Head of caudate nucleus (tissue), 42 donors: ENCODE results near the gene WDR4.
"Not testable (repeated sequence)": the region's sequence is repeated elsewhere in the genome, so short reads cannot be mapped to it uniquely, and the experiment has no call there.

Source experiments
- DNase-seq, 42 donors: peaks; one replicate each; pipeline versions ENCODE4 v3.0.0 to v3.0.0-alpha.2; 2020 to 2021; ENCODE audit warnings: mixed read lengths in 7 of 42
- intact Hi-C: fragments of 100-400 bp; cut with DNase I; formaldehyde crosslinking; loops from one replicate; pipeline ENCODE4 v1.15.0; 2022

Gene WDR4

DNA sequence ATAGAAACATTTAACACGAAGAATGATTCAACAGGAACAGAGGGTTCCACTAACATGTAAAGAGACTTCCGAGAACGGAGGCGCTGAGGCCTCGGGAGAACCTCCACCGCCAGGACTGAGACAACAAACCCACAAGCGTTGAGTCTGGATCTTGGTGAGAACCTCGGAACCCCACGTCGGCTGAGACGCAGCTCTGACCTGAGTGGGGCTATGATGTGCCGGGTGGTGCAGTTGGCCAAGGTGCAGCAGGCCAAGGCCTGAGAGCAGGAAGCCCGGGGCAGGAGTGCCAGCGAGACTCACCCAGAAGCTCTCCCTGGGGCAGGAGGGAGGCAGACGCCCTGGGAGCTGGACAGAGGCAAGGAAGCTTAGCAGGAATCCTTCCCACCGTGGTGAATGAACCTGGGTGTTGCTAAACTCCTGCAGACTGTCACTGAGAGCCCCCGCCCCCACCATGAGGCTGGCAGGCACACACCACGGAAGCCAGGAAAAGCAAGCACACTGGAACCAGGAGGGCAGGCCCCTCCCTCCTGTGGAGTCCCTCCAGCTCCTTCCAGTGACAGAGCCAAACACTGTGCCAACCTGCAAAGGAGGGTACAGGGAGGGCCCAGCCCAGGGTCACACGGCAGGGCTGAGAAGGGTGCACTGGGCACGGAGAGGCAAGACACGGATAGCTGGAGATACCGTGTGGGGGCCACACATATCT is 34.8 kb downstream of the WDR4 start:
- DNase-seq = peak in 36 of 42 donors; percentile 12 to 78 (median 48)
- intact Hi-C loops = no loop called here

DNA sequence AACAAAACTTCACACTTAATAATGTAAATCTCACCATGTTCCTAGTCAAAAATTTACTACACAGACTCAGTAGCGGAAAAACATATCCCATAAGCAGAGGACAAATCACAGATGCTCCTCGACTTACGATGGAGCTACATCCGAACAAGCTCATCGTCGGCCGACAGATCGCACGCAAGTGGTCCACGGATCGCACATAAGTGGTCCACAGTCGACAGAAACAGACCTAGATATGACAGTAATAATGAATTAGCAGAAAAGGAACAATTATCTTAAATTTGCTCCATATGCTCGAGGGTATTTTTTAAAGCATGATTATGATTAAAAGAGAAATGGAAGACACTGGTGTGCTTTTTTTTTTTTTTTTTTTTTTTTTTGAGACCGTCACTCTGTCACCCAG is 36.3 kb downstream of the WDR4 start:
- intact Hi-C loops = no loop called here
- peak in 6 of 42 donors; percentile 7 to 36 (median 15) for DNase-seq

DNA sequence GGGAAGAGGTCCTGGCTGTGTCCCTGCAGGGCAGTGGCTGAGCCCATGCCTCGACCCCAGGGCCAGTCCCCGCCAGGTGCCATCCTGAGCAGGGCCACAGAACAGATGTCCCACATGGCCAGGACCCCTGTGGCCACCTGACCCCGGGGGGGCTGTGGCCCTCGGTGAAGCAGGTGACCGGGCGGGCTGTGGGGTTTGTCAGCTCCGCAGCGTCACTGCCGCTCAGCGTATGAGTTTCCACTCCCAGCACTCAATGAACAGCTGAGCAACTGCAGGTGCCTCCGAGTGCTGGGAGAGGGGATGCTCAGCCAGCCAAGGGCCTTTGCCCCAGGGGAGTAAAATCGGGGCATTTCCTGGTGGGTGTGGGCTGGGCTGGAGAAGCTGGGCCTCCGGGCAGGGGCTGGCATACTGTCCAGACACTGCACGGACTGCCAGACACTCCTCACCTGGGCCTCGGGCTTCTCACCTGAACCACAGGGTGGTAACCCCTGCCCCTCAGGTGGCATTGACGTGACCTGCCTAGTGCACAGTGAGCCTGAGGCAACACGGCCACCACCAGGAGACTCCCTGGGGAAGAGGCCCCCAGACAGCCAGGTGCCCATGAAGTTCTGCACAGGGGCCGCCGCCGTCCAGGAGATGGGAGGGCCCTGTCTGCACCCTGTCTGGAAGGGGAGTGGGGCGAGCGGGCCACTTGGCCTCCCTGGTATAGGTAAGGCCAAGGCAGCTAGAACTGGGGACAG is 37.3 kb downstream of the WDR4 start:
- DNase-seq = peak in 15 of 42 donors; percentile 1 to 22 (median 8)
- intact Hi-C loops = not testable (repeated sequence)

DNA sequence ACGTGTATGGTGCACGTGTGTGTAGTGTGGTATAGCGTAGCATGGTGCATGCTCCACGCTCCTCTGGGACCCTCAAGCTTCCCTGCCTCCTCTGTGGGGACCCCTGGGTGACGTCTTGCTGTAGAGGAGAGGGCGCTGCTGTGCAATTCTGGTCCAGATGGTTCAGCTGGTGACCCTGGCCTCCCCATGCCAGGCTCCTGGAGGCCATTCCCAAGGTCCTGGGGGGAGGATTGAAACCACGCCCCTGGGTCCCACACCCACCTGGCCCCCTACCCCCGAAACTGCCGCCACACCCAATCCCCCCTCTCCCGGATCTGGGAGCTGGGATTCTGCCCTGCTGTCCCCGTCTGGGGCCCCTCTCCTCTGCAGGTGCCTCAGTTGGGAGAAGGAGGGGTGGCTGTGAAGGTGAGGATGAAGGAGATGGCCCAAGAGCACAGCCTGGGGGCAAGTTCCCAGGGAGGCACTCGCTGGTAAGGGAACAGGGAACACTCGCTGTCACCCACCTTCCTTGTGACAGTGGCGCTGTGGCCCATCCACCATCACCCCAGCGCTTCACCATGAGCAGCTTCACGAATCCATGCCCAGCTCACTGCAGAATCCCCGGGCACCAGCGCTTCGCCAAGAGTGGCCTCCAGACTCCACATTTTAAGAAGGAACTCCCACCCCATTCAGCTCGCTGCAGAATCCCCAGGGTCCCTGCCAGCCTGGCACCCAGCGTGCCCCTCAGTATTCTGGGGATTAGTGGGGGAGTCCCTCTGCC is 38.0 kb downstream of the WDR4 start:
- intact Hi-C loops = no loop called here
- DNase-seq = peak in 14 of 42 donors; percentile 3 to 34 (median 10)

DNA sequence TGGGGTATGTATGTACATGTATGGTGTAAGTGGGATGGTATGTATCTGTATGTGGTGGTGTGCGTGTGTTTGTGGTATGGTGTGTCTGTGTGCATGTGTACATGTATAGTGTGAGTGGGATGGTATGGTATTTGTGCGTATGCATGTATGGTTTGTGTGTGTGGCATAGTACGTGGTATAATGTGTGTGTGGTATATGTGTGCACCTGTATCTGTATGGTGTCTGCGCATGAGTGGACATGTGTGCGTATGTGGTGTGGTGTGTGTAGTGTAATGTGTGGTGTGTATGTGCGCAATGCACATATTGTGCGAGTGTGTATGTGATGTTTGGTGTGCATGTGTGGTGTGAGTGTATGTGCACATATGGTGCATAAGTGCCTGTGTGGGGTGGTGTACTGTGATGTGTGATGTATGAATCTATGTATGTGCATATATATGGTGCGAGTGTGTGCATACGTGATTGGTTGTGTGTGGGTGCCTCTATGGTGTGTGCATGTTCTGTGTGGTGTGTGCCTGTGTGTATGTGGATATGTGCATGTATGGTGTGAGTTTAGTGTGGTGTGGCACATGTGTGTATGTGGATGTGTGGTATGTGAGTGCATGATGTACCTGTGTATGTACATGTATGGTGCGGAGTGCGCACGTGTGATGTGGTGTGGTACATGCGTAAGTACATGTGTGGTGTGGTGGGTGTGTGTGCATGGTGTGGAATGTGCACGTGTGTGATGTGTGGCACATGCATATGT is 38.8 kb downstream of the WDR4 start:
- peak in 2 of 42 donors; percentile 11 to 14 for DNase-seq
- intact Hi-C loops = no loop called here

DNA sequence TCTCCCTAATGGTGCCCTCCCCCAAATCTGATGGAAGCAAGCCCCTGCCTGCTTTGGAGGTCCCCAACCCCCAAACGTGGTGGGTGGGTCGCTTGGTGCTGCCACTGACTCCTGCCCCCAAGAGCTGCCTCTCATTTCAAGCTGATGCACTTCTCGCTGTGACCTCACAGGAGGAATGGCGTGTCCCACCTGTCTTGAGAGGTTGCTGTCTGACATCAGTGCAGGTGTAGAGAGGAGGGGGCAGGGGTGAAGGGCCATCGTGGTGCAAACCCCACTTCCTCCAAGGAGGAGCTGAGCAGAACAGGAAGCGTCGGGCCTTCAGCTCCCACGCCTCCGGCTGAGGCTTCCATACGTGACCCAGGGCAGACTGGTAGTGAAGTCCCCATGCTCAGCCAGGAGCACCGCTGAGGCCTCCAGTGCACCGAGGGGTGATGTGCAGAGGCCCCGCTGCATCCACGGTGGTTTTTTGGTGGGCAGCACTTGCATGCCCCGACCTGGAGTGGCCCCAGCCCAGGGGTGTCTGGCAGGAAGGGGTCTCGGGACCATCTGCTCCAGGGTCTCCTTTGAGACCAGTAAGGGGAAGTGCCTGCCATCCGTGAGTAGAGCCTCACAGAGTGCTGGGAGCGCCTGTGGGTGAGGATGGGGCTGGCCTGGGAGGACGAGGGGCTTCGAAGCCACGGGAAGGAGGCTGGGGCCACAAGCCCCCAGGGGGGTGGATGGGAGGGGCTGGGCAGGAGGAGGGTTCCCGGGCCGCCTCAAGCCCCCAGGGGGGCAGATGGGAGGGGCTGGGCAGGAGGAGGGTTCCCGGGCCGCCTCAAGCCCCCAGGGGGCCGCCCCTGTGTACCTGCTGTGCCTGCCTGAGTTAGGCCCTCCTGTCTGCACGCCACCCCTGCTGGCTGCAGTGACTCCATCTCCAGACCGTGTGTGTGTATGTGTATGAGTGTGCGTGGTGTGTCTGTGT is 39.8 kb downstream of the WDR4 start:
- intact Hi-C loops = no loop called here

DNA sequence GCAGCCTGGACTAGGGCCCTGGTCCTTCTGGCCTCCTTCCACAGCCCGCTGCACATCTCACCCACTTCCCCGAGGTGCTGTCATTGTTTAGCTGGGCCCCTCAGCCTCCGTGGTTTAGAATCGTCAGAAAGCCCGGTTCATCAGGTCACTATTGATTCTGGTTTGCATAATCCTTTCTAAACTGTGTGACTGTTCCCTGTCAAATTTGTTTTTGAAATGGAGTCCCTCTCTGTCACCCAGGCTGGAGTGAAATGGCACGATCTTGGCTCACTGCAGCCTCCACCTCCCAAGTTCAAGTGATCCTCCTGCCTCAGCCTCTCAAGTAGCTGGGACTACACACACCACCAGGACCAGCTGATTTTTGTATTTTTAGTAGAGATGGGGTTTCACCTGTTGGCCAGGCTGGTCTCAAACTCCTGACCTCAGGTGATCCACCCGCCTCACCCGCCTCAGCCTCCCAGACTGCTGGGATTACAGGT is 41.1 kb downstream of the WDR4 start:
- intact Hi-C loops = not testable (repeated sequence)
- peak in 3 of 42 donors; percentile 3 to 19 (median 7) for DNase-seq

More for the DNA sequence above, 39.8 kb downstream of the WDR4 start:
- DNase-seq = peak in 9 of 42 donors; percentile 1 to 29 (median 9)

DNA sequence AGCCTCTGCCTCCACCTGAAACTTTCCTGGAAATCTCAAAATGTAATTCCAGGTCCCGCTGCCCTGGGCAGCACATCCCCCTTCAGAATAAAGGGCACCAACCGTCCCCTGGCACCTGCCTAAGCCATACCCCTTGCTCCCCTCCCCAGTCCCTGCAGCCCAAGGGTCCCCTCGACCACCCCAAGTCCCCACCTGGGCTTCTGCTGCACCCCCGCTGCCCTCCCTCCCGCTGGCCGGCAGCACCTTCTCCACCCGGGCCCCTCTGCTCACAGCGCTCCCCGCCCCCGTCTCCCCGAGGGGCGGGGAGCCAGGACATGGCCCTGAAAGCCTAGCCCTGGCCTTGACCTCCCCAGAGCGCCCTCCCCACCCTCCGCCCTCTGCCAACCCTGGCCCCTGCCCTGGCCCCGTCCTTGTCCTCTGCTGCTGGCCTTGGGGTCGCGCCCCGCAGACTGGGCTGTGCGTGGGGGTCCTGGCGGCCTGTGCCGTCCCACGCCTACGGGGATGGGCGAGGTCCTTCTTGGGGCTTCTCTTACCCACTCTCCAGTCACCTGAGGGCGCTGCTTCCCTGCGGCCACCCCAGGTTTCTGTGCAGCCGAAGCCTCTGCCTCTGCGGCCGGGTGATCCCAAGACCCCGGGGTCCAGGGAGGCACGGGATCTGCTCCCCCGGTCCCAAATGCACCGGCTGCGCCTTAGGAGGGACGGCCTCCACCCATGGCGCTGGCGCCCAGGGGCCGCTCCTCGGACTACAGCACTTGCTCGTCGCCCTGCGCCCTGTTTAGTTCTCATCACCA is 41.7 kb downstream of the WDR4 start:
- intact Hi-C loops = no loop called here
- DNase-seq = peak in 12 of 42 donors; percentile 2 to 42 (median 17)

DNA sequence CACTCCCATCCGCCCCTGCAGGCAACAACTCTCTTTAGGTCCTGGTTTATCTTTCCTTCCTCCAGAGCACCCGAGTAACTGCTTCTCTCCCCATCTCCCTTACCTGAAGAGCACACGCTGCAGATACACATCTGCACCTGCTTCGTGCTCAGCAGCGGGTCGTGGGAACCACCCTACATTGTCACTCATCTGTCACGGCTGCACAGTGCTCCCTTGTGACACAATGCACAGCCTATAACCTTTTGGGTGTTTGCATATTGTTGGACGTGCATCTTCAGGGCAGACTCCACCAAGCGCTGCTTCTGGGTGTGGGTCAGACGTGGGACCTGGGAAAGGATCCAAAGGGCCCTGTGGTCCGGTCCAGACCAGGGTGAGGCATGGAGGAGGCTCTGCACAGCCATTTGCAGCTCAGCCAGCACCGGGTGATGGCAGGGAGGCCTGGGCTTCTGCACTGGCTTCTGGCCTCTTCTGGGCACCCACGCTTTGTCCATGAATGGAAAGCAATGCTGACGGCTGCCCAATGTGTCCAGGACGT is 42.5 kb downstream of the WDR4 start:
- intact Hi-C loops = no loop called here
- DNase-seq = peak in 9 of 42 donors; percentile 7 to 56 (median 34)

DNA sequence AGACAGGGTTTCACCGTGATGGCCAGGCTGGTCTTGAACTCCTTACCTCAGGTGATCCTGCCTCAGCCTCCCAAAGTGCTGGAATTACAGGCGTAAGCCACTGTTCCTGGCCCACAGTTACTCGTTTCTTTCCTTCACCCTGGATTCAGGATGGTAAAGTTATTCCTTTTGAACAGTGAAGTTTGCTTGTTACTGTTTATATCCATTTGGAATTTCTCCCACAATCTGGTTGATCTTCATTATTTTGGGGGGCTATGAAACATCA is 43.0 kb downstream of the WDR4 start:
- DNase-seq = peak in 2 of 42 donors; percentile 1 to 15
- intact Hi-C loops = no loop called here

DNA sequence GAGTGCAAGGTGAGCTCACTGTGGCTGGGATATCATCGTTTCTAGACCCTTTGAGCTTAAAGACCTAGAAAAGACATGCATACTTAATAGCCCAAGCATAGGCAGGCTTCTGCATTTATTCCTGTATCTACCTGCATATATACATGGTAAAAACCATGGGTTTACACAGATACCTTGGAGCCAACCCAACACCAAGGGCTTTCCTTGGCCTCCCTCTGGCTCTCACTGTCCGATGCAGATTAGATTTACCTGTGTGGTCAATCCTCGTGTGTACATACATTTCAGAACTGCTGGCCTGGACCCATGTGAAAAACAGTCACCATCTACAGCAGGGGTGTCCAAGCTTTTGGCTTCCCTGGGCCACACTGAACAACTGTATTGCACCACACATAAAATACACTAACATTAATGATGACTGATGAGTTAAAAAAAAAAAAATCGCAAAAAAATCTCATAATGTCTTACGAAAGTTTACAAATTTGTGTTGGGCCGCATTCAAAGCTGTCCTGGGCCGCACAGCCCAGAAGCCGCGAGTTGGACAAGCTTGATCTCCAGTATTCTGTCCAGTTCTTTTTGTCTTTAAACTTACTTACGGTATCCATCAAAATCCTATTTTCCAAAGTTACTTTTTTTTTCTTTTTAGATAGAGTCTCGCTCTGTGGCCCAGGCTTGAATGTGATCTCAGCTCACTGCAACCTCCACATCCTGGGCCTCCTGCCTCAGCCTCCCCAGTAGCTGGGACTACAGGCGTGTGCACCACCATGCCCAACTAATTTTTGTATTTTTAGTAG is 43.5 kb downstream of the WDR4 start:
- intact Hi-C loops = no loop called here

DNA sequence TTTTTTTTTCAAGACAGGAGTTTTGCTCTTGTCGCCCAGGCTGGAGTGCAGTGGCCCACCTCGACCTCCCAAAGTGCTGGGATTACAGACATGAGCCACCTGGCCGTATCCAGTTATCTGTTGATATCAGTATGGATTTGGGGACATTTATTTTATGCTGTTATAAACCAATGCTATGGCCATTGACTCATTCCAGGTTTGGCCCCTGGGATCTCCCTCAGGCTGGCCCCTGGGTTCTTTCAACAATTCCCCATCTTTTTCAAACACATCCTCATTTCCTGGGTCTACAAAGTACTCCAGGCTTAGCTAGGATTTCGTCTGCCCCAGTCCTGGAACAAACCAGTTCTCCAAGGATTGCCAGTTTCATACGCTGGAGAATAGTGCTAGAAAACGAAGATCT is 44.1 kb downstream of the WDR4 start:
- DNase-seq = peak in 4 of 42 donors; percentile 4 to 22 (median 15)
- intact Hi-C loops = no loop called here

More for the DNA sequence above, 43.5 kb downstream of the WDR4 start:
- DNase-seq = peak in 8 of 42 donors; percentile 2 to 40 (median 24)

DNA sequence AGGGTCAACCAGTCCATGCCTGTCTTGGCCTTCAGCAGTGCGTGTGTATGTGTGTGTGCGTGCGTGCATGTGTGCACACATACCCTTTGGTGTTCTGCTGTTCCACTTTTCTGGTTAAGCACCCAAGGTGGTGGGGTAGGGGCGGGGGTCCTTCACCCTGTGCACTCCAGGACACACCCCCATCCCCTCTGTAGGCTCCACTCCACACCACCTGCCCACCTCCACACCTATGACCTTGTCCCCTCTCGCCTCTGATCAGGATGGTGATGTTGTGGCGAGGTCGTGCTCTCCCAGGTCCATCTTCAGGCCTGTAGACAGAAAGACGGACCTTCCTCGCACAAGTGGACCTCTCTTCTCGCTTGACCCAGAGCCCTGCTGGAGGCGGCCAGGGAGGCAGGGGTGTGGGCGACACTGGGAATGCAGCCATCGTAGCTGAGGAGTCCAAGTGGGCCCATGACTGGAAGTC is 44.6 kb downstream of the WDR4 start:
- intact Hi-C loops = no loop called here
- peak in 4 of 42 donors; percentile 2 to 28 (median 16) for DNase-seq

DNA sequence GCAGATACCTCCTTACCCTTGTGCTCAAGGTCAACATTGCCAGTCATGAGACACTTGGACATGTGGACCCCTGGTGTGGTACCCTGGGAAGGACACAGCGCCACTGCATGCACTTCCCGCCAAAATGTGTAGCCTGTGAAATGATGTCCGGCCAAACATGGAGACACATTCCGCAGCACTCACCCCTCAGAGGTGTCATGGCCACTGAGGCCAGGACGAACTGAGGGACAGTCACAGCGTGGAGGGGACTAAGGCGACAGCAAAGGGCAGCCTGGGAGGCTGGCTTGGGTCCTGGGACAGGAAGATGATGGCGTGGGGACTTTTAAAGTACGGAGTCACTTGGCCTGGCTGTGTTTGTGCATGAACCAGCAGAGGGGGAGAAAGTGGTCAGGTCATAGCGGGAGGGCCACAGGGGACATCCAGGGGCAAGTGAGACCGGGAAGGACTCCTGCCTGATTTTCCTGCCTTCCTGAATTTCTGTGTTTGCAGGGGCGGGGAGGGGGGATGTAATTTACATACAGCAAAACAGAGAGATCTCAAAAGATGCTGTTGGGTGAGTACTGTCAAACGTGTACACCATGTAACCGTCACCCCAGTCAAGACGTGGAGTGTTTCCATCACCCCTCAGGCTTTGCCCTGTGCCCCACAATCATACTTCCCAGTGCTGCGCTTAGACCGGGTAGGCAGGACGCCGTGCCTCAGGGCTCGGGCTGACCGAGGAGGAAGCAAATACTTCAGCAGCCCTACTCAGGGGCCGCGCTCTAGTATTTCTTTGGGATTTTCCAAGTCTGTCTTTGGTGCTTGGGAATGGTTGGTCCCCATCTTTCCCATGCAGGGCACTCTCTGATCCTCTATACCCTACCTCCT is 45.2 kb downstream of the WDR4 start:
- peak in 8 of 42 donors; percentile 6 to 32 (median 24) for DNase-seq
- intact Hi-C loops = no loop called here

DNA sequence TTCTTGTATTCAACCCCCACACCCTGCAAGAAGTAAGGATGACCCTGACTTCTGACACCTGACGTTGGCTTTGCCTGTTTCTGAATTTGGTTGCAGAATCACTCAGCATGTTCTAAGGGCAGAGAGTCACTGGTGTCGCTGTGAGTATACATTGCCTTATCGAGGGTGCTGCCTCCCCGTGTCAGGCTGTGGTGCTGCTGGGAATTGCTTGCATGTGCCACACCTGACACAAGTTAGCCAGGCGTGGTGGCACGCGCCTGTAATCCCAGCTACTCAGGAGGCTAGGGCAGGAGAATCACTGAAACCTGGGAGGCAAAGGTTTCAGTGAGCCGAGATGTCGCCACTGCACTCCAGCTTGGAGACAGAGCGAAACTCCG is 45.9 kb downstream of the WDR4 start:
- peak in 39 of 42 donors; percentile 12 to 75 (median 55) for DNase-seq
- intact Hi-C loops = no loop called here
